HG02981 (cell line): ENCODE results near the gene UMODL1.

Source experiments
- ATAC-seq: cut with Tn5 transposase; IDR thresholded peaks from one replicate; pipeline ENCODE4 v1.9.1; 2021; ENCODE audit warnings: mild to moderate bottlenecking, moderate library complexity; ENCODE audit not compliant: unreplicated experiment

Gene UMODL1

GRCh38 chr21:42182713-42183371, 111.7 kb downstream of the UMODL1 start:
- no peak for ATAC-seq

- no peak for ATAC-seq
Measured at GRCh38 chr21:42183374-42184266, 112.5 kb downstream of the UMODL1 start.

GRCh38 chr21:42186591-42186990, 115.5 kb downstream of the UMODL1 start:
- no peak for ATAC-seq

GRCh38 chr21:42187976-42188653, 117.0 kb downstream of the UMODL1 start:
- peak; percentile 95 for ATAC-seq

- ATAC-seq, result no peak
Measured at GRCh38 chr21:42188663-42189062, 117.5 kb downstream of the UMODL1 start.

- ATAC-seq, result no peak
Measured at GRCh38 chr21:42189431-42189830, 118.3 kb downstream of the UMODL1 start.

- no peak for ATAC-seq
Measured at GRCh38 chr21:42189860-42190485, 118.9 kb downstream of the UMODL1 start.

- ATAC-seq, result no peak
Measured at GRCh38 chr21:42190486-42190863, 119.4 kb downstream of the UMODL1 start.

GRCh38 chr21:42191064-42191463, 119.9 kb downstream of the UMODL1 start:
- no peak for ATAC-seq

- no peak for ATAC-seq
Measured at GRCh38 chr21:42191696-42192595, 120.8 kb downstream of the UMODL1 start.
